T-helper 1 cell treated with Interleukin-12 subunit alpha and Interleukin-12 subunit beta and Interleukin-4 antibody, amounts not matched to agents 30 μg/mL and 1 μg/mL, for 36 hours (primary cell): ENCODE measurements around the gene LZTR1.

ENCODE experiments used
- H3K27ac Mint-ChIP-seq: one replicate; pipeline ENCODE4 v1.8.0; 2021; ENCODE audit warnings: mild to moderate bottlenecking, mixed read lengths
- H3K27me3 Mint-ChIP-seq: one replicate; pipeline ENCODE4 v1.8.0; 2021; ENCODE audit warnings: low read depth, mixed read lengths
- H3K36me3 Mint-ChIP-seq: one replicate; pipeline ENCODE4 v1.8.0; 2021; ENCODE audit warnings: low read depth, mixed read lengths
- H3K4me1 Mint-ChIP-seq: one replicate; pipeline ENCODE4 v1.8.0; 2021; ENCODE audit warnings: low read depth, mixed read lengths
- H3K4me3 Mint-ChIP-seq: one replicate; pipeline ENCODE4 v1.8.0; 2021; ENCODE audit warnings: mild to moderate bottlenecking, moderate library complexity, mixed read lengths
- H3K9me3 Mint-ChIP-seq: one replicate; pipeline ENCODE4 v1.8.0; 2021; ENCODE audit warnings: mixed read lengths

Gene LZTR1

DNA sequence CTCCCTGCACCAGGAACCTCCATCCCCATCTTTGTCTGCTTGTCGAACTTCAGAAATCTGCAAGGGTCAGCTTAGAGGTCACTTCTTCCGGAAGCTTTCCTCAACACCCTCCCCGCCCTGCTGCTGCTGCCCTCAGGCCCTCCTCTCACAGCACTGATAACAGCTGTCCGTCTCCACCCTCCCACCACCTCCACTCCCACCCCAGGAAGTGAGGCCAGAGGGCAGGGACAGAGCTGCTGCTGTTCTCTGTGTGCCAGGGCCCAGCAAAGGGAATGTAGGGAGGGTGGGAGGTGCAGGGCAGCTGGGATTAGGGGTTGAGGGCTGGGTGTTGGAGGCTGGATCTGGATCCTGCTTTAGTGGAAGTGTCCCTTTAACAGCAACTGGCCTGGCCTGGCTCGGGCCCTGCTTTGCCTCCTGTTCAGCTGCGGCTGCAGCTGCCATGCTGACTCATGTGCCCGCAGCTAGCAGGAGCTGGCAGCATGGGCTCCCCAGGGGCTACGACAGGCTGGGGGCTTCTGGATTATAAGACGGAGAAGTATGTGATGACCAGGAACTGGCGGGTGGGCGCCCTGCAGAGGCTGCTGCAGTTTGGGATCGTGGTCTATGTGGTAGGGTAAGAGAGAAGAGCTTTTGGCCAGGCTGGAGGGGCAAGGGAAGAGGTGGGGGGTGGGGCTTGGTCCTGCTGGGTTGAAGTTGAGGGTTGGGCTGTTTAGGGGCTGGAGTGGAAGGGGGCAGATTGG, 32.8 kb downstream of the LZTR1 start, which contains the start of gene P2RX6:
TSS of gene P2RX6 (plus strand) at position 440 of the 740 bp plus-strand sequence. CDS start at position 450, 10 bp downstream.
- Mint-ChIP-seq H3K4me3 (peak within 1 kb of the TSS; percentile 69), H3K36me3 (no peaks in the 10 kb centered on the region), H3K9me3 (no peaks in the 10 kb centered on the region), H3K4me1 (peaks cover 15% of the 10 kb centered on the region), H3K27me3 (peaks cover 21% of the 10 kb centered on the region), H3K27ac (peak within 1 kb of the TSS; percentile 52)

DNA sequence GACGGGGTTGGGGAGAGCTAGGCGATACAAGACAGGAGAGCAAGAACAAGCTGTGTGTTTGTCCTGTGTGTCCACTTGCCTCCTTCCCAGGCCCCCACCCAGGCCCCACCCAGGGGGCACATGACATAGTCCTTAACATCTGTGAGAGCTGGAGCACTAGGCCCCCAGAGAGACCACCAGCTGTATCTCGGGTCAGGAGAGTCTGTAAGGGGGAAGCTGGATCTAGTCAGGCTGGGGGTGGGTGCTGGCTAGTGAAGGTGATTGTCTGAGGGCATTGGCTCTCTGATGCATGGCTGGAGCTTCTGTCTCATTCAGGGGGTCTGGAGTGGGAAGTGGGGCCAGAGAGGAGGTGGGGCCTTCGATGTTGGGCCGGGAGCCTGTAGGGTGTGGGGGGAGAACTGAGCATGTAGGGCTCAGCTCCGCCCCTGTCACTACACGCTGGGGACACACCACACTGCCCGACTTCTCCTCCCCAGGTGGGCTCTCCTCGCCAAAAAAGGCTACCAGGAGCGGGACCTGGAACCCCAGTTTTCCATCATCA, 33.4 kb downstream of the LZTR1 start:
- no peak overlapping the region for H3K4me3 Mint-ChIP-seq
- peaks cover 21% of the 10 kb centered on the region for H3K27me3 Mint-ChIP-seq
- H3K9me3 Mint-ChIP-seq = no peaks in the 10 kb centered on the region
- no peaks in the 10 kb centered on the region for H3K36me3 Mint-ChIP-seq
- no peak overlapping the region for H3K27ac Mint-ChIP-seq
- peaks cover 15% of the 10 kb centered on the region for H3K4me1 Mint-ChIP-seq

DNA sequence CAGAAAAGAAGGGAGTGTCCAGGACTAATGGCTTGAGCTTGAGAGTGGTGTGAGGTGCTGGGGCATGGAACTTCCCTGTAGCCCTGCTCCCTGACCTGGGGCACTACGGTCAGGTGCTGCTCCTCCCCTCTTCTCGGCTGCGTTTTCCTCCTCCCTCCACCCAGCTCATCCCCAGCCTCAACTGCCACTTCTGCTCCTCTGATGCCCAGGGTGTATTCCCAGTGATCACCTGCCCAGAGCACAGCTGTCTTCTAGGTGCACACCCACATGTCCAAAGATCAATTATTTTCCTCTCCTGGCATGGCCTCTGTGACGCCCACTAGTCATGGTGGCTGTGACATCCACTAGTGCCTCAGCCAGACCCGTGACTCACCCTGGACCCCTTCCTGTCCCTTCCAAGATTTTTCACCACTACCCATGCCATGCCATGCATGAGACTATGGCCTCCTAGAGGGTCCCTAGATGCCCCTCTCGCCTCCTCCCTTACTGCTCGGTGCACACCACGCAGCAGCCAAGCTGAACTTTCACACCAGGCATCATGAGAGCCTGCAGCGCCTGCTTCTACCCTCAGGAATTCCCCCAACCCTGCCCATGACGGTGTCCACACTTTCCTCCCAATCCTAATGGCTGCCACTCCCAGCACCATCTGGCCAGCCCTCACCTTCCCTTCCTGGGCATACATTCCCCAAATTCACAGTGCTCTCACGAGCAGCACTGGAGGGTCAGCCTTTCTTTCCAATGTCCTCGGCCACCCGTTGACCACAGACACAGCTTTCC, 34.7 kb downstream of the LZTR1 start:
- Mint-ChIP-seq H3K27me3 (peaks cover 21% of the 10 kb centered on the region), H3K4me3 (no peak overlapping the region)

DNA sequence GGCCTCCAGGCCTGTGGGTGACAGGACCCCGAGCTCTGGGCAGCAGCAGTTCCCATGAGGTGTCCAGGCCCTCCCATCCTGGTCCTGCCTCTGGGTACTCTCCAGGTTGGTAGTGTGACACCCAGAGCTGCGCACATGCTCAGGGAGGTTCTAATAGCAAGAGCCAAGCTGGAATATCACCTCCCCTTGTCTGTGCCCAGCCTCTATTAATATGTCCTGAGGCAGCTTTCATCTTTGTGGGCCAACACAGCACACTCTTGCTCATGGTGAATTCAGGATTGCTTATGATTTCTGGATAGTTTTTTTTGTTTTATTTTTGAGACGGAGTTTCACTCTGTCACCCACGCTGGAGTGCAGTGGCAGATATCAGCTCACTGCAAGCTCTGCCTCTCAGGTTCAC, 36.2 kb downstream of the LZTR1 start:
- H3K4me3 Mint-ChIP-seq = no peak overlapping the region
- no peaks in the 10 kb centered on the region for H3K36me3 Mint-ChIP-seq
- peaks cover 21% of the 10 kb centered on the region for H3K27me3 Mint-ChIP-seq
- H3K27ac Mint-ChIP-seq = no peak overlapping the region
- peaks cover 14% of the 10 kb centered on the region for H3K4me1 Mint-ChIP-seq
- no peaks in the 10 kb centered on the region for H3K9me3 Mint-ChIP-seq

More for the DNA sequence above, 34.7 kb downstream of the LZTR1 start:
- Mint-ChIP-seq H3K9me3 (no peaks in the 10 kb centered on the region), H3K27ac (no peak overlapping the region), H3K4me1 (peaks cover 15% of the 10 kb centered on the region), H3K36me3 (no peaks in the 10 kb centered on the region)

DNA sequence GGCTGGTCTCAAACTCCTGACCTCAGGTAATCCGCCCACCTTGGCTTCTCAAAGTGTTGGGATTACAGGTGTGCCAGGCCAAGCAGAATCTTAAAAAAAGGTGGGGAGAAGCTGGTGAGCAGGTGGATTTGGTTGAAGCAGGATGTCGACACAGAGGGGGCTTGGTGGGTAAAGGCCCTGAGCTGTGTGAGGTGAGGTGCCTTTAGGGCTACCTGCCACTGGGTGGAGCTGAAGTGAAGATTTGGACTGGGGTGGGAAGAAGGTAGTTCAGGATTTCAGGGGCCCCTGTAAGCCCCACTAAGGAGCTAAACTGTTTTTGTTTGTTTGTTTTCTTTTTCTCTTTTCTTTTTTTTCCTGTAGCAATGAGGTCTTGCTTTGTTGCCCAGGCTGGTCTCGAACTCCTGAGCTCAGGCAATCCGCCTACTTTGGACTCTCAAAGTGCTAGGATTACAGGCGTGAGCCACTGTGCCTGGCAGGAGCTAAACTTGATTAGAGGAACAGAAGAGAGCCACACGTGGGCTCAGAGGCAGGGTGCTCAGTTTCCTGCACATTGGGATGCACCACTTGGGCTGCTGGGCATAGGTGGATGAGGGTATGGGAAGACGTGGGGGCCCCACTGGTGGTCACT, 38.8 kb downstream of the LZTR1 start:
- Mint-ChIP-seq H3K27ac (no peak overlapping the region), H3K4me3 (no peak overlapping the region), H3K27me3 (peaks cover 10% of the 10 kb centered on the region), H3K36me3 (no peaks in the 10 kb centered on the region), H3K4me1 (peaks cover 8% of the 10 kb centered on the region), H3K9me3 (no peaks in the 10 kb centered on the region)

DNA sequence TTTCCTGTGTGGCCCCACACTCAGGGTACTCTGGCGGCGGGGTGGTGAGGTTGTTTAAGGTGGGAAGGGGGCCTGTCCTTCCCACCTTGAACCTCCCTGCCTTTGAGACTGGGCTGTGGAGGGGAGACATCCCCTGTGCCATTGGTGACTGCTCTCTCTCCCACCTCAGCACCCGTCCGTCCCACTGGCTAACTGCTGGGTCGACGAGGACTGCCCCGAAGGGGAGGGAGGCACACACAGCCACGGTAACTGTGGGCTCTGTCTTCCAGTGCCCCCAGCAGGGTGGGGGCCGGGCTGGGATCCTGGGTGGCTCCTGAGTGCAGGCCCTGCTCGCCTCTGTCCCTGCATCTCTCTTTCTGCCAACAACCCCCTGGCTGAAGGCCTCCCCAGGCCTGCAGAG, 40.4 kb downstream of the LZTR1 start:
- H3K27ac Mint-ChIP-seq = no peak overlapping the region
- H3K36me3 Mint-ChIP-seq = no peaks in the 10 kb centered on the region
- H3K4me3 Mint-ChIP-seq = no peak overlapping the region
- H3K9me3 Mint-ChIP-seq = no peaks in the 10 kb centered on the region
- H3K4me1 Mint-ChIP-seq = peaks cover 8% of the 10 kb centered on the region
- H3K27me3 Mint-ChIP-seq = peaks cover 3% of the 10 kb centered on the region

DNA sequence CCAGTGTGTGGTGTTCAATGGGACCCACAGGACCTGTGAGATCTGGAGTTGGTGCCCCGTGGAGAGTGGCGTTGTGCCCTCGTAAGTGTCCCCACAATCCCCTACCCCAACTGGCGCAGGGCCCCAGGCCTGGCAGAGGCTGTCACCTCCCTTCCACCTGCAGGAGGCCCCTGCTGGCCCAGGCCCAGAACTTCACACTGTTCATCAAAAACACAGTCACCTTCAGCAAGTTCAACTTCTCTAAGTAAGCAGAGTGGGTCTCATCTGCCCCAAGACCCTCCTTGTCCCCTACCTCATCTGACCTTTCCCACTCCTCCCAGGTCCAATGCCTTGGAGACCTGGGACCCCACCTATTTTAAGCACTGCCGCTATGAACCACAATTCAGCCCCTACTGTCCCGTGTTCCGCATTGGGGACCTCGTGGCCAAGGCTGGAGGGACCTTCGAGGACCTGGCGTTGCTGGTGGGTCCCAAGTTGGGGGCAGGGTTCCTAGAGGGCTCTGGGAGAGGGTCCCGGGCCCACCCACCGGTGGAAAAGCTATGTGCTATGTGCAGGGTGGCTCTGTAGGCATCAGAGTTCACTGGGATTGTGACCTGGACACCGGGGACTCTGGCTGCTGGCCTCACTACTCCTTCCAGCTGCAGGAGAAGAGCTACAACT, 41.0 kb downstream of the LZTR1 start:
- Mint-ChIP-seq H3K9me3 (no peaks in the 10 kb centered on the region), H3K4me3 (no peak overlapping the region), H3K36me3 (no peaks in the 10 kb centered on the region), H3K4me1 (peaks cover 8% of the 10 kb centered on the region), H3K27ac (no peak overlapping the region), H3K27me3 (no peaks in the 10 kb centered on the region)

DNA sequence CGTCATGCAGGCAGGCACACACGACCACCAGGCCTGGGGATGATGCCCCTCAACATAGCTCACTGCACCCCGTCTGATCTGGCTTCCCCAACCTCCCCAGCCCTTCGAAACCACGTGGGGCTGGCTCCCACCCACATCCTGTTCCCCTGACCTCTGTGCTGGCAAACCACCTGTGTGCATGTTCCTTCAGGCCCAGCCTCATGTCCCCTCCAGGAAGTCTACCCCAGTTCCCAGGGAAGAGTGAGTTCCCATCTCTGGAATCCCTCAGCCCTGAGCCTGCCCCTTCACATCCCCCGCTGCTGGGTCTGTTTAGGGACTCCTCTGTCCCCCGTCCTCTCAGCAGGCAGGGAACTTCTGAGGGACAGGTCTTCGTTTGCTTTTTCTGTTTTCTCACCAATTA, 43.2 kb downstream of the LZTR1 start:
- Mint-ChIP-seq H3K9me3 (no peaks in the 10 kb centered on the region), H3K4me3 (peak overlapping the region; percentile 31), H3K27me3 (peaks cover 4% of the 10 kb centered on the region), H3K4me1 (peaks cover 8% of the 10 kb centered on the region), H3K36me3 (no peaks in the 10 kb centered on the region), H3K27ac (peak overlapping the region; percentile 55)

DNA sequence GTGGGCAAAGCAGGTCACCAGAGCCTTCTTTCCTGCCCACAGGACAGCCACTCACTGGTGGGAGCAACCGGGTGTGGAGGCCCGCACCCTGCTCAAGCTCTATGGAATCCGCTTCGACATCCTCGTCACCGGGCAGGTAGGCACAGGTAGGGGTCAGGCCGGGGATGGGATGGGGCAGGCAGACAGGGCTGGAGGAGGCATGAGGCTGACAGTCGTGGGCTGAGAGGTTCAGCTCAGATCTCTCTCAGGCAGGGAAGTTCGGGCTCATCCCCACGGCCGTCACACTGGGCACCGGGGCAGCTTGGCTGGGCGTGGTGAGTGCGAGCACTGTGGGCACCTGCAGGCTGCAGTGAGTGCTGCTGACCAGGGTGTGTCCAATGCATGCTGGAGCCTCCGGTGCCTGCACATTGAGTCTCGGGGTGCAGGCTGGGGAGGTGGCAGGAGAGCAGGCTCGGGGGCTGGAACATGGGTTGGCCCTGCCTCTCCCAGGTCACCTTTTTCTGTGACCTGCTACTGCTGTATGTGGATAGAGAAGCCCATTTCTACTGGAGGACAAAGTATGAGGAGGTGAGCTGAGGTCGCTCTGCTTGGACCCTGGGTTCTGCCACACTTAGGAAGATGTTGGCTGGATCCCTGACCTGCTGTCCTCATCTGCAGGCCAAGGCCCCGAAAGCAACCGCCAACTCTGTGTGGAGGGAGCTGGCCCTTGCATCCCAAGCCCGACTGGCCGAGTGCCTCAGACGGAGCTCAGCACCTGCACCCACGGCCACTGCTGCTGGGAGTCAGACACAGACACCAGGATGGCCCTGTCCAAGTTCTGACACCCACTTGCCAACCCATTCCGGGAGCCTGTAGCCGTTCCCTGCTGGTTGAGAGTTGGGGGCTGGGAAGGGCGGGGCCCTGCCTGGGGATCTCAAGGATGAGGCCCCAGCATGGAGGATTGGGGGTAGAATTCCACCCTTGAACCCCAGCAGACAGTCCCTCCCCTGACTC, 44.0 kb downstream of the LZTR1 start:
- Mint-ChIP-seq H3K4me1 (peaks cover 8% of the 10 kb centered on the region), H3K27ac (no peak overlapping the region), H3K4me3 (no peak overlapping the region), H3K9me3 (no peaks in the 10 kb centered on the region), H3K36me3 (no peaks in the 10 kb centered on the region), H3K27me3 (peaks cover 11% of the 10 kb centered on the region)

DNA sequence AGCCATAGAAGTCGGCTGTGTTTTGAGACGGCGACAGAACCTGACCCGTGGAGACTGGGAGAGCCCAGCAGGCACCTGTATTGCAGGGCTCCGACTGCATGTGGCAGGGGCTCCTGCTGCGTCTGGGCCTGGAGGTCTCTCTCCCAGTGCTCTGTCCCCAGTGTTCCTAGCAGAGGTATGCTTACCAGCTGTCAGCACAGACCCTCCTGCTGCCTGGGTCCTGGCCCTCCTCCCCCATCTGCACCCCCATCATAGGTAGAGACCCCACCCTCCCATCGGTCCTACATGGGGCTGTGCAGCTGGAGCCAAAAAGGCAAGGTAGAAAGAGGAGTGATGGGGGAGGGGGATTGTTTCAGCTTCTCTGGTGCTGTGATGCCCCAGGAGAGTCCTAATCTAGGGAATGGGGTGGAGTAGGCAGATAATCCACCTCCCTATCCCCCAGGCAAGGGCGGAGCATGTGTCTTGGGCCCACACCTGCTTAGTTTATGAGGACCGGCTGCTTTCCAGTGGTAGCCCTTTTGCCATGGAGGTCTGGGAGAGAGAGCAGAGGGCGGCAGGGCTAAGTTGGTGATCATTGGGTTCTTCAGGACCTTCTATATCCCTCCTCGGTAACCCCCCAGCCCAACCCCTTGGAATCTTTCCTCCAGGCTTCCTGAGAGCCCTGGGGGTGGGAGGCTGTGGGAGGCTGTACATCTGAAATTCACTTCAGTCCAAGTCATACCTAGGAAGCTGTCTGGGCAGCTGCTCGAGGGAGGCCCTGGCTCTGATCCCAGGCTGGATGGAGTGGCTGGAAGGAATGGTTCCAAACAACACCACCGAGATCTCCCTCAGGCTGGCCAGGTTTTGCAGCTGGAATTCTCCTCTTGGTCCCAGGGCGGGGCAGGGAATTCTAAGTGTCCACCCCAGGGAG, 44.9 kb downstream of the LZTR1 start:
- peaks cover 8% of the 10 kb centered on the region for H3K4me1 Mint-ChIP-seq
- no peaks in the 10 kb centered on the region for H3K9me3 Mint-ChIP-seq
- no peaks in the 10 kb centered on the region for H3K36me3 Mint-ChIP-seq
- H3K27me3 Mint-ChIP-seq = peaks cover 14% of the 10 kb centered on the region
- no peak overlapping the region for H3K4me3 Mint-ChIP-seq
- no peak overlapping the region for H3K27ac Mint-ChIP-seq

DNA sequence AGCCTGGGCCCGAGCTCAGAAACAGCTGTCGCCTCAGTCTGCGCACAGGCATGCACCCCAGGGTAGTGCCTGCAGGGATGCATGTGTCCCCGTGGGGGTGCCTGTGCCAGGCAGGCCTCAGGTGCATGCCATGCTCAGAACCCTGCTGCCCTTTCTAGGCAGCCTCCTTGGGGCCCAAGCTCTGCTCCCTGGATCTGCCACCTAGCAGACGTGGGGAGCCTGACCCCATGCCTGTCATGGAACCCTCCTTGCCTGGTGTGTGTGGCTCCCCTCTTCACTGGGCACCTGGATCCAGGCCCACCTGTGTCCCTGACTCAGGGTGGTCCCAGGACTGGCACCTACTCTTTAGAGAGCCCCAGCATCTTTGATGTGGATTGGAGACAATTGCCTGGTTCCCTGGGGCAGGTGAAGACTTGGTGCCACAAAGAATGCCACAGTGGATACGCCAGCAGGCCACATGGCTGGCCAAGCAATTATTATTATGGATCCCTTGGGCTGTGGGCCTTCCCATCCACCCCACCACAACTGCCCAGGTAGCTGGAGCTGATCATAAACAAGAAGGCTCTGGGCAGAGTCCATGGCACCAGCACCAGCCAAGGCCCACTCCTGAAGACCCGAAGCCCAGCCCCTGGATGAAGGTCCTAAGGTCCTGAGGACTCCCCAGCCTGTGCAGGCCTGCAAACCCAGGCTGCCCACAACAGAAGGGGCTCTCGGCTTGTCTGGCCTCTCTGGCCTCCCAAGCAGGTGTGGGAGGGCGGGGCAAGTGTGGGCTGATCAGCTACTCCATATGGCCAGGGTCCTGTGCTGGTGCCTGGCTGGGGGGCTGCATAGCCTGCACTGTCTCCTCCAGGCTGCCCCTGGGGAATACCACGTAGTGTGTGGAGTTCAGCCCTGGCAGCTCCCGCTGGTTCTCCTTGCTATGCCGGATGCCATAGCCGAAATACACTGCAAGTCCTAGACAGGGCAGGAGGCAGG, 46.5 kb downstream of the LZTR1 start:
- Mint-ChIP-seq H3K9me3 (no peaks in the 10 kb centered on the region), H3K4me1 (peaks cover 9% of the 10 kb centered on the region), H3K4me3 (no peak overlapping the region), H3K27me3 (peaks cover 24% of the 10 kb centered on the region), H3K36me3 (no peaks in the 10 kb centered on the region), H3K27ac (no peak overlapping the region)
